Activated naive CD8-positive, alpha-beta T cell treated with anti-CD3 and anti-CD28 coated beads for 36 hours (primary cell): ENCODE results near the gene ISG20L2. TPM values are rescaled to one million over a fixed set of nuclear protein-coding genes. Genes with fewer than 3 reads are reported as not detected.
"Not testable (repeated sequence)": the region's sequence is repeated elsewhere in the genome, so short reads cannot be mapped to it uniquely, and the experiment has no call there.

Experiments used
- DNase-seq: peaks from one replicate; pipeline ENCODE4 v3.0.0; 2021
- H3K27ac Mint-ChIP-seq: one replicate; pipeline ENCODE4 v1.8.0; 2022; ENCODE audit warnings: mild to moderate bottlenecking, moderate library complexity, mixed read lengths
- H3K27me3 Mint-ChIP-seq: one replicate; pipeline ENCODE4 v1.8.0; 2022; ENCODE audit warnings: mild to moderate bottlenecking, mixed read lengths
- H3K36me3 Mint-ChIP-seq: one replicate; pipeline ENCODE4 v1.8.0; 2021; ENCODE audit warnings: mild to moderate bottlenecking, mixed read lengths
- H3K4me1 Mint-ChIP-seq: one replicate; pipeline ENCODE4 v1.8.0; 2021; ENCODE audit warnings: mixed read lengths
- H3K4me3 Mint-ChIP-seq: one replicate; pipeline ENCODE4 v1.8.0; 2022; ENCODE audit warnings: mild to moderate bottlenecking, moderate library complexity, mixed read lengths
- H3K9me3 Mint-ChIP-seq: one replicate; pipeline ENCODE4 v1.8.0; 2022; ENCODE audit warnings: mixed read lengths
- total RNA-seq, 2 experiments: library from RNA; stranded (reverse); gene quantifications; one replicate each; pipeline ENCODE4 v1.2.3, GENCODE V29; 2021

Gene ISG20L2
- total RNA-seq, 2 experiments from 2014 or later = 74.9 to 77.4 TPM

- no peaks in the 10 kb centered on the region for H3K36me3 Mint-ChIP-seq
- no peaks in the 10 kb centered on the region for H3K27me3 Mint-ChIP-seq
- no peak for DNase-seq
- no peak overlapping the region for H3K27ac Mint-ChIP-seq
- peaks cover 4% of the 10 kb centered on the region for H3K4me1 Mint-ChIP-seq
- H3K4me3 Mint-ChIP-seq = no peak overlapping the region
- H3K9me3 Mint-ChIP-seq = no peaks in the 10 kb centered on the region
Measured at GRCh38 chr1:156760796-156761104, 32.2 kb upstream of the ISG20L2 start.

GRCh38 chr1:156760092-156760795, 31.7 kb upstream of the ISG20L2 start:
- Mint-ChIP-seq H3K27ac (no peak overlapping the region), H3K9me3 (no peaks in the 10 kb centered on the region), H3K27me3 (no peaks in the 10 kb centered on the region), H3K4me3 (no peak overlapping the region), H3K36me3 (no peaks in the 10 kb centered on the region), H3K4me1 (peaks cover 2% of the 10 kb centered on the region)
- DNase-seq = no peak

GRCh38 chr1:156757572-156758253, 29.1 kb upstream of the ISG20L2 start:
- not testable (repeated sequence) for H3K36me3 Mint-ChIP-seq, H3K27ac Mint-ChIP-seq, H3K4me1 Mint-ChIP-seq, H3K27me3 Mint-ChIP-seq, DNase-seq, H3K9me3 Mint-ChIP-seq, H3K4me3 Mint-ChIP-seq

GRCh38 chr1:156756355-156756754, 27.8 kb upstream of the ISG20L2 start:
- Mint-ChIP-seq H3K27ac (no peak overlapping the region), H3K4me3 (no peak overlapping the region), H3K4me1 (peaks cover 5% of the 10 kb centered on the region)

GRCh38 chr1:156755527-156755950, 27.0 kb upstream of the ISG20L2 start:
- H3K9me3 Mint-ChIP-seq = no peaks in the 10 kb centered on the region
- peaks cover 5% of the 10 kb centered on the region for H3K4me1 Mint-ChIP-seq
- DNase-seq = no peak
- H3K4me3 Mint-ChIP-seq = no peak overlapping the region
- peaks cover 1% of the 10 kb centered on the region for H3K36me3 Mint-ChIP-seq
- no peaks in the 10 kb centered on the region for H3K27me3 Mint-ChIP-seq
- no peak overlapping the region for H3K27ac Mint-ChIP-seq

More at GRCh38 chr1:156756355-156756754, 27.8 kb upstream of the ISG20L2 start:
- no peaks in the 10 kb centered on the region for H3K36me3 Mint-ChIP-seq
- DNase-seq = no peak
- no peaks in the 10 kb centered on the region for H3K9me3 Mint-ChIP-seq
- H3K27me3 Mint-ChIP-seq = no peaks in the 10 kb centered on the region

GRCh38 chr1:156754219-156754618, 25.7 kb upstream of the ISG20L2 start:
- Mint-ChIP-seq H3K4me3 (no peak overlapping the region), H3K27me3 (no peaks in the 10 kb centered on the region), H3K9me3 (no peaks in the 10 kb centered on the region), H3K4me1 (peaks cover 15% of the 10 kb centered on the region), H3K27ac (no peak overlapping the region), H3K36me3 (peaks cover 15% of the 10 kb centered on the region)
- no peak for DNase-seq

GRCh38 chr1:156752843-156753482, 24.4 kb upstream of the ISG20L2 start:
- peaks cover 26% of the 10 kb centered on the region for H3K36me3 Mint-ChIP-seq
- H3K9me3 Mint-ChIP-seq = no peaks in the 10 kb centered on the region
- DNase-seq = no peak
- peaks cover 26% of the 10 kb centered on the region for H3K4me1 Mint-ChIP-seq
- H3K4me3 Mint-ChIP-seq = peak overlapping the region; percentile 83
- no peaks in the 10 kb centered on the region for H3K27me3 Mint-ChIP-seq
- peak overlapping the region; percentile 27 for H3K27ac Mint-ChIP-seq

GRCh38 chr1:156751757-156752481, 23.4 kb upstream of the ISG20L2 start:
- Mint-ChIP-seq H3K4me1 (peaks cover 36% of the 10 kb centered on the region), H3K36me3 (peaks cover 32% of the 10 kb centered on the region), H3K4me3 (peak overlapping the region; percentile 83), H3K27ac (peak overlapping the region; percentile 92), H3K27me3 (no peaks in the 10 kb centered on the region), H3K9me3 (no peaks in the 10 kb centered on the region)
- DNase-seq = peak; percentile 96

- peak within 1 kb of the TSS; percentile 99 for H3K4me3 Mint-ChIP-seq
- H3K36me3 Mint-ChIP-seq = peaks cover 32% of the 10 kb centered on the region
- no peaks in the 10 kb centered on the region for H3K9me3 Mint-ChIP-seq
- no peaks in the 10 kb centered on the region for H3K27me3 Mint-ChIP-seq
- peaks cover 41% of the 10 kb centered on the region for H3K4me1 Mint-ChIP-seq
- no peak for DNase-seq
- H3K27ac Mint-ChIP-seq = peak within 1 kb of the TSS; percentile 99
Measured at GRCh38 chr1:156751451-156751756, 22.8 kb upstream of the ISG20L2 start, which contains the start of gene HDGF. HDGF (minus strand) TSS chr1:156751675; CDS start chr1:156751429, 246 bp downstream.

- peaks cover 46% of the 10 kb centered on the region for H3K4me1 Mint-ChIP-seq
- H3K4me3 Mint-ChIP-seq = peak overlapping the region; percentile 99
- peaks cover 35% of the 10 kb centered on the region for H3K36me3 Mint-ChIP-seq
- H3K9me3 Mint-ChIP-seq = no peaks in the 10 kb centered on the region
- peak overlapping the region; percentile 99 for H3K27ac Mint-ChIP-seq
- DNase-seq = peak; percentile 55
- no peaks in the 10 kb centered on the region for H3K27me3 Mint-ChIP-seq
Measured at GRCh38 chr1:156750711-156751450, 22.3 kb upstream of the ISG20L2 start.

GRCh38 chr1:156750191-156750672, 21.7 kb upstream of the ISG20L2 start:
- H3K36me3 Mint-ChIP-seq = peaks cover 42% of the 10 kb centered on the region
- H3K4me1 Mint-ChIP-seq = peaks cover 52% of the 10 kb centered on the region
- H3K27ac Mint-ChIP-seq = peak overlapping the region; percentile 99
- no peaks in the 10 kb centered on the region for H3K9me3 Mint-ChIP-seq
- peak overlapping the region; percentile 99 for H3K4me3 Mint-ChIP-seq
- H3K27me3 Mint-ChIP-seq = no peaks in the 10 kb centered on the region
- DNase-seq = peak; percentile 39

GRCh38 chr1:156749419-156750118, 21.0 kb upstream of the ISG20L2 start:
- H3K9me3 Mint-ChIP-seq = no peaks in the 10 kb centered on the region
- H3K27me3 Mint-ChIP-seq = no peaks in the 10 kb centered on the region
- peaks cover 55% of the 10 kb centered on the region for H3K4me1 Mint-ChIP-seq
- H3K36me3 Mint-ChIP-seq = peaks cover 47% of the 10 kb centered on the region
- peak overlapping the region; percentile 99 for H3K27ac Mint-ChIP-seq
- DNase-seq = no peak
- H3K4me3 Mint-ChIP-seq = peak overlapping the region; percentile 99

GRCh38 chr1:156748670-156749418, 20.3 kb upstream of the ISG20L2 start:
- H3K27ac Mint-ChIP-seq = peak overlapping the region; percentile 99
- H3K9me3 Mint-ChIP-seq = no peaks in the 10 kb centered on the region
- peaks cover 51% of the 10 kb centered on the region for H3K36me3 Mint-ChIP-seq
- DNase-seq = no peak
- no peaks in the 10 kb centered on the region for H3K27me3 Mint-ChIP-seq
- peaks cover 56% of the 10 kb centered on the region for H3K4me1 Mint-ChIP-seq
- H3K4me3 Mint-ChIP-seq = peak overlapping the region; percentile 99
